ENCODE measurements around the gene DRC7.

Gene DRC7

DNA sequence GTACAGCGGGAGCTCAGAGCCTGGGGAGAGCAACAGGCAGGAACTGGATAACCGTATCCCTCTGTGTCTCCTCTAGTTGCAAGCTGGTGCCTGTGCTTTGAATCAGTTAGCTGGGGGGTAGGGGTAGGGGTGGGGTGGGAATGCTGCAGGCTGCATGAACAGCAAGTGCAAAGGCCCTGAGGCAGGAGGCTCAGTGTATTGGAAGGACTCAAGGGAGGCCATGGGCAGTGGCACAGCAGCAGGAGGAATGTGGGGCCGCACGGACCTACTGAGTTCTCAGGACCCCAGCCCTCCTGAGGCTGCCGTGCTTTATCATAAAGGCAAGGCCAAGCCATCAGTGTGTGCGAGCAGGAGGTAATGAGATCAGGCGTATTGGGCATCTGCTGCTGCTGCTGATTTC, 44.2 kb downstream of the DRC7 start:
- H3K4me3 ChIP-seq (ENCODE audit: low read length) = no peak overlapping the region
- no peak for TF ChIP-seq CTCF (conservative IDR thresholded peaks at IDR 0.05; ENCODE audit: low read length)
- DNase-seq (ENCODE audit: low read depth) = no peak

GRCh38 chr16:57739756-57740422, 45.3 kb downstream of the DRC7 start:
- no peak for DNase-seq (ENCODE audit: low read depth)
- no peak overlapping the region for H3K4me3 ChIP-seq (ENCODE audit: low read length)
- TF ChIP-seq CTCF (conservative IDR thresholded peaks at IDR 0.05; ENCODE audit: low read length) = no peak

GRCh38 chr16:57740423-57741071, 45.9 kb downstream of the DRC7 start:
- no peak for TF ChIP-seq CTCF (conservative IDR thresholded peaks at IDR 0.05; ENCODE audit: low read length)
- no peak for DNase-seq (ENCODE audit: low read depth)
- no peak overlapping the region for H3K4me3 ChIP-seq (ENCODE audit: low read length)

GRCh38 chr16:57741660-57742191, 47.1 kb downstream of the DRC7 start:
- no peak for TF ChIP-seq CTCF (conservative IDR thresholded peaks at IDR 0.05; ENCODE audit: low read length)
- no peak overlapping the region for H3K4me3 ChIP-seq (ENCODE audit: low read length)
- DNase-seq (ENCODE audit: low read depth) = no peak

DNA sequence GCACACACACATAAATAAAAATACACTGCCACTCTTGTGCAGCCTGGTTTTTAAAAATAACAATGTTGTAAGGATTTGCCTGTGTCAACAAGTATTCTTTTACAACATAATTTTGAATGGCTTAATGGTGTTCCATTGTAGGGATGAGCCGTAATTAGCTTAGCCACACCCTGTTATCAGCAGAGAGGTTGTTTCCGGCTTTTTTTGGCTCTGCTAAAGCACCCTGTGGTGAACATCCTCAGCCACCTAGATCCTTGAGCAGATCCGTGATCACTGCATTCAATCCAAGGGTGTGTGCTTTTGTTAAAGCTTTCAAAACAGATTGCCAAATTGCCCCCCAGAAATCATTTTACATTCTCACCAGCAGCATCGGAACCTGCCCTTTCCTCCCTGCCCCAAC, 47.9 kb downstream of the DRC7 start:
- no peak for TF ChIP-seq CTCF (conservative IDR thresholded peaks at IDR 0.05; ENCODE audit: low read length)
- no peak for DNase-seq (ENCODE audit: low read depth)
- H3K4me3 ChIP-seq (ENCODE audit: low read length) = no peak overlapping the region

- no peak for DNase-seq (ENCODE audit: low read depth)
- TF ChIP-seq CTCF (conservative IDR thresholded peaks at IDR 0.05; ENCODE audit: low read length) = no peak
- no peak overlapping the region for H3K4me3 ChIP-seq (ENCODE audit: low read length)
Measured at GRCh38 chr16:57743458-57743857, 48.9 kb downstream of the DRC7 start.
